HG03060 (cell line): ENCODE data around the gene PARVG.

ENCODE experiments used
- ATAC-seq: cut with Tn5 transposase; IDR thresholded peaks from one replicate; pipeline ENCODE4 v1.9.1; 2021; ENCODE audit warnings: low read depth, moderate number of reproducible peaks; ENCODE audit not compliant: unreplicated experiment

PARVG gene

GRCh38 chr22:44193535-44193891 is 12.8 kb downstream of the PARVG start:
- ATAC-seq, result no peak

- no peak for ATAC-seq
These were observed 13.8 kb downstream of the PARVG start for GRCh38 chr22:44194569-44194968.

GRCh38 chr22:44195189-44195871 is 14.6 kb downstream of the PARVG start:
- ATAC-seq, result no peak

- no peak for ATAC-seq
These were observed 15.5 kb downstream of the PARVG start for GRCh38 chr22:44196241-44196640.

GRCh38 chr22:44196731-44197131 is 16.0 kb downstream of the PARVG start:
- ATAC-seq, result no peak

- no peak for ATAC-seq
These were observed 16.5 kb downstream of the PARVG start for GRCh38 chr22:44197271-44197670.

GRCh38 chr22:44199164-44199563 is 18.4 kb downstream of the PARVG start:
- ATAC-seq, result no peak

- no peak for ATAC-seq
These were observed 19.1 kb downstream of the PARVG start for GRCh38 chr22:44199866-44200265.

GRCh38 chr22:44200451-44200850 is 19.7 kb downstream of the PARVG start:
- no peak for ATAC-seq

GRCh38 chr22:44200855-44201550 is 20.3 kb downstream of the PARVG start:
- no peak for ATAC-seq

GRCh38 chr22:44201665-44202064 is 20.9 kb downstream of the PARVG start:
- ATAC-seq, result no peak

GRCh38 chr22:44202261-44202789 is 21.6 kb downstream of the PARVG start:
- no peak for ATAC-seq

- ATAC-seq, result no peak
These were observed 22.5 kb downstream of the PARVG start for GRCh38 chr22:44203203-44203602.

- no peak for ATAC-seq
These were observed 24.2 kb downstream of the PARVG start for GRCh38 chr22:44204739-44205515.

- no peak for ATAC-seq
These were observed 25.0 kb downstream of the PARVG start for GRCh38 chr22:44205516-44206329.

- no peak for ATAC-seq
These were observed 25.6 kb downstream of the PARVG start for GRCh38 chr22:44206330-44206645.

GRCh38 chr22:44206696-44207095 is 26.0 kb downstream of the PARVG start:
- ATAC-seq, result no peak

- no peak for ATAC-seq
These were observed 26.7 kb downstream of the PARVG start for GRCh38 chr22:44207173-44207980.

- ATAC-seq, result no peak
These were observed 27.2 kb downstream of the PARVG start for GRCh38 chr22:44207981-44208317.

- ATAC-seq, result no peak
These were observed 28.6 kb downstream of the PARVG start for GRCh38 chr22:44209343-44209742.
